Measurements from ENCODE around the gene SCTR.

The SCTR gene

DNA sequence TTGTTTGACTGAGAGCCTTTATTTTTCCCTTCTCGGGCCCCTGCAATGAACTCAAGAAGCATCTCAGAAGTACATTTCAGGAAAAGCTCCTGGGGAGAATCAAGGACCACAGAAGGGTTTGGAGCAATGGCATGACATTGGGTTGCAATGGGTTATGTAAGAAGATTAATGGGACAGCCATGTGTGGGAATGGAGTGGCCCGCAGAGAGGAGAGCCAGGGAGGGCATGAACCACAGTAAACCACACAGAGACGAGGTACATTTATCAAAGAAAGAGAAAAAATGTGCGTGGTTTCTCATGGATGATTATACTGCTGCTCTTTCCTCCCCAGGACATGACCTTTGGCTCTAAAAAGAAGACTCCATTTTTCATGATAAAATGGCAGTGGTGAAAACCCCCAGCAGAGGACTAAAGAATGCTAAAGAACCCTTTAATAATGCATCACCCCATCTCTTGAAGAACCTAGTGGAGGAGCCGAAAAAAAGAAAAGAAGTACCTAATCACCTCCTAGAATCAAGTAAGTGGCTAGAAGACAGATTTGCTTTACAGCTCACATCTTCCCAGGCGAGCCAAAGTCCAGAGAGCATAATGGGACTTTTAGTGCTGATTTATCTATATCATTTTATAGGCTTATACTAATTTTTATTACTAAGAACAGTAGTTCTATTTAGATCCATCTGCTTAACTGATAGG is 21.6 kb upstream of the SCTR start:
- DNase-seq: no peak
- no peaks in the 10 kb centered on the region for H3K4me1 ChIP-seq (ENCODE audit: control insufficient read depth, insufficient read depth, low read length, poor library complexity, severe bottlenecking)
- H3K4me3 ChIP-seq (ENCODE audit: insufficient read depth, low read depth, low read length, poor library complexity, severe bottlenecking): no peak overlapping the region
- H3K27ac ChIP-seq (ENCODE audit: insufficient read depth, low read length, poor library complexity, severe bottlenecking): no peak overlapping the region
- H3K27me3 ChIP-seq (replicated peaks; ENCODE audit: control insufficient read depth, insufficient read depth, low read length, poor library complexity, severe bottlenecking): peaks cover 8% of the 10 kb centered on the region
- no peaks in the 10 kb centered on the region for H3K9me3 ChIP-seq (ENCODE audit: control insufficient read depth, low read length)
- no peaks in the 10 kb centered on the region for H3K36me3 ChIP-seq (ENCODE audit: control insufficient read depth, insufficient read depth, low read length)

DNA sequence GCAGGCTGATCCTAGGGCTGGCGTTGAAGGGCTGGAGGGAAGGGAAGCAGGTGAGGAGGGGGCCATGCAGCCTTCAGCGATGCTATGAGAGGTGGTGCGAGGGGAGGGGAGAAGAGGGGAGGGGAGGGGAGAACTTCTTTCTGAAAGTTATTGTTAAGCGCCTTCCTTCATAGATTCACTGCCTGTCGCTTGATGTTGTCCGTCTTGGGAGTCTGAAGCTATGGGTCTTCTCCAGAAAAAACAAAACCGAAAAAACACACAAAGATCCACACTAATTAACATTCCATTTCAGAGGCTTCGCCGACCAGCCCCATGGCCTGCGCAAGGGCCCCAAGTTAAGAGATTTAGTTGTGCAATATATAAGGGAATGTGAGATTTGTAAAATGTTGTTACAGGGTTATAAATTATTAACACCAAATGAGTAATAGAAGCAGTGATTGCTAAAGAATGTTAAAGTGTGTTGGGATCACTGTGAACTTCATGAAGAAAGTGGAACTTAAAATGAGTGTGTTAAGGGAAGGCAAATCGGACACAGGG is 20.7 kb upstream of the SCTR start:
- Histone ChIP-seq H3K27ac (ENCODE audit: insufficient read depth, low read length, poor library complexity, severe bottlenecking) (no peak overlapping the region), H3K27me3 (replicated peaks; ENCODE audit: control insufficient read depth, insufficient read depth, low read length, poor library complexity, severe bottlenecking) (peaks cover 8% of the 10 kb centered on the region), H3K4me1 (ENCODE audit: control insufficient read depth, insufficient read depth, low read length, poor library complexity, severe bottlenecking) (no peaks in the 10 kb centered on the region), H3K4me3 (ENCODE audit: insufficient read depth, low read depth, low read length, poor library complexity, severe bottlenecking) (no peak overlapping the region), H3K9me3 (ENCODE audit: control insufficient read depth, low read length) (no peaks in the 10 kb centered on the region), H3K36me3 (ENCODE audit: control insufficient read depth, insufficient read depth, low read length) (no peaks in the 10 kb centered on the region)
- DNase-seq: no peak

DNA sequence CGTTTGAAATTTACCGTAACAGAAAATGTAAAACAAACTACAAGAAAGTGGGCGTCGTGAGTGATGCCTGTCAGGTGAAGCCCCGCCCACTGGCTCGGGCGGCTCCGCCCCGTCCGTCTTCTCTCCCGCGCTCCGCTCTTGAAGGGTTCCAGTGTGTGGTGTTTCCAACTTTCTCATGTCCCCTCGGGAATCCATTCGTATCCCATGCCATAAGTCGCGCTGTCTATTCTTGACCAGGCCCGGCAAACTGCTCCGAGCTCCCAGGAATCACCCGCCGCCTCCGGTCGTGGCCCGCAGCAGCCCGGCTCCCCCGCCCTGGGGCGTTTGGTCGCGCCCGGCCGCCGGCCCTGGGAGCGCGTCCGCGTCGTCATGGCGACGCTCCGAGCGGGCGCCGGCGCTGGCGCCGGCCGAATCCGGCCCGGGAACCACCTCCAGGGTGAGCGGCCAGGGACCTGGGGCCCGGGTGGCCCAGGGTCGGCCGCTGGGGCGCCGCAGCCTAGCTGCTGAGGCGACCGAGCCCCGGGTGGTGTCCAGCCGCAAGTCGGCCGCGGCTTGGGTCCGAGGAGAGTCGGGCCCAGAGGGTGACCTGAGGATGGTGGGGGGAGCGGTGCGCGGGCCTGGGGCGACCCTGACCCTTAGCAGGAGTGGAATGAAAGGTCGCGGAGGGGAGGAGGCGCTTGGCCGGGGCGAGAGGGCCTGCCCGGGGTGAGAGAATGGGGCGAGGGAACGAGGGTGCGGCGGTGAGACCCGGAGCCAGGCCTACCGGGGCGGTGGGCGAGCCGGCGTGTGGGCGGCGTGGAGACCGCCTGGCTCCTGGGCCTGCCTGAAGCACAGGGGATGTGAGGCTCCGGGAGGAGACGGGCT is 20.0 kb upstream of the SCTR start, which contains the start of gene CFAP221:
CFAP221 (plus strand) TSS at position 375 of the 864 bp plus-strand sequence. CDS start 1,683 bp downstream, outside the sequence.
- no peaks in the 10 kb centered on the region for H3K9me3 ChIP-seq (ENCODE audit: control insufficient read depth, low read length)
- no peaks in the 10 kb centered on the region for H3K36me3 ChIP-seq (ENCODE audit: control insufficient read depth, insufficient read depth, low read length)
- DNase-seq: no peak
- no peaks in the 10 kb centered on the region for H3K4me1 ChIP-seq (ENCODE audit: control insufficient read depth, insufficient read depth, low read length, poor library complexity, severe bottlenecking)
- peaks cover 8% of the 10 kb centered on the region for H3K27me3 ChIP-seq (replicated peaks; ENCODE audit: control insufficient read depth, insufficient read depth, low read length, poor library complexity, severe bottlenecking)
- H3K4me3 ChIP-seq (ENCODE audit: insufficient read depth, low read depth, low read length, poor library complexity, severe bottlenecking): peak within 1 kb of the TSS; percentile 29
- H3K27ac ChIP-seq (ENCODE audit: insufficient read depth, low read length, poor library complexity, severe bottlenecking): no peak within 1 kb of the TSS

DNA sequence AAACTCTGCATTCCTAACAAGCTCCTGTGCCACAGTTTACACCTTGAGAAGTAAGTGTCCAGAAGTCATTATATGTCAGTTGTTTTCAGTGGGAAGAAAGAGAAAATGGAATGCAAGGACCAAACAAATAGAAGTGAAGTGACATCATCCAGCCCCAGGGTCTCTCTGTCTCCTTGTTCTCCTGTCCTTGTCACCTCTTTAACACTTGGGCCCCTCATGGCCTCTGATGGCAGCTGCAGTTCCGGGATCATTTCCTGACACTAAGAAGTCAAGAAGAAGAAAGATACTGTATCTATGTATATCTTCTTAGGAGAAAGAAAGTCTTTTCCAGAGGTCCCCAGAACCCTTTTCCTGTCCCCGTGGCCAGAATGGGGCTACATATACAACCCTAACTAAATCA is 17.2 kb upstream of the SCTR start:
- H3K9me3 ChIP-seq (ENCODE audit: control insufficient read depth, low read length): no peaks in the 10 kb centered on the region
- H3K27ac ChIP-seq (ENCODE audit: insufficient read depth, low read length, poor library complexity, severe bottlenecking): no peak overlapping the region
- H3K27me3 ChIP-seq (replicated peaks; ENCODE audit: control insufficient read depth, insufficient read depth, low read length, poor library complexity, severe bottlenecking): peaks cover 8% of the 10 kb centered on the region
- no peaks in the 10 kb centered on the region for H3K4me1 ChIP-seq (ENCODE audit: control insufficient read depth, insufficient read depth, low read length, poor library complexity, severe bottlenecking)
- no peaks in the 10 kb centered on the region for H3K36me3 ChIP-seq (ENCODE audit: control insufficient read depth, insufficient read depth, low read length)
- no peak for DNase-seq
- H3K4me3 ChIP-seq (ENCODE audit: insufficient read depth, low read depth, low read length, poor library complexity, severe bottlenecking): no peak overlapping the region

DNA sequence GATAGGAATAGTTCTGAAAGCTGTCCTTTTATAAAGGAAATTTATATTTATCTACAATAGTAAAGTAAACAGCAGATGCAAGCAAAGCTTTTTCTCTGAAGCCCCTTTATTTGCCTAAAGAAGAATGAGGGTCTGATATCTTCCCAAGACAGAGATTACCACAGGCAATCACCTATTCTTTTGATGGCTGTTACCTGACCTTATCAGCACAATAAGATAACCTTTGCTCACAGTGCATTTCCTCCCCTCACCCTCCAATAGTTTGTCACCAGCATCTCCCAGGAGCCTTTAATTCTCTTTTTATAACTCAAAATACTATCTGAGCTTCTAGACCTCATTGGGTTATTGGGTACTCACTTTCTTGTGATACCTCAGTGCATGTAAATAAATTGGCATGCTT is 13.5 kb upstream of the SCTR start:
- Histone ChIP-seq H3K4me3 (ENCODE audit: insufficient read depth, low read depth, low read length, poor library complexity, severe bottlenecking) (no peak overlapping the region), H3K9me3 (ENCODE audit: control insufficient read depth, low read length) (no peaks in the 10 kb centered on the region), H3K36me3 (ENCODE audit: control insufficient read depth, insufficient read depth, low read length) (no peaks in the 10 kb centered on the region), H3K4me1 (ENCODE audit: control insufficient read depth, insufficient read depth, low read length, poor library complexity, severe bottlenecking) (no peaks in the 10 kb centered on the region), H3K27me3 (replicated peaks; ENCODE audit: control insufficient read depth, insufficient read depth, low read length, poor library complexity, severe bottlenecking) (no peaks in the 10 kb centered on the region), H3K27ac (ENCODE audit: insufficient read depth, low read length, poor library complexity, severe bottlenecking) (no peak overlapping the region)
- no peak for DNase-seq

DNA sequence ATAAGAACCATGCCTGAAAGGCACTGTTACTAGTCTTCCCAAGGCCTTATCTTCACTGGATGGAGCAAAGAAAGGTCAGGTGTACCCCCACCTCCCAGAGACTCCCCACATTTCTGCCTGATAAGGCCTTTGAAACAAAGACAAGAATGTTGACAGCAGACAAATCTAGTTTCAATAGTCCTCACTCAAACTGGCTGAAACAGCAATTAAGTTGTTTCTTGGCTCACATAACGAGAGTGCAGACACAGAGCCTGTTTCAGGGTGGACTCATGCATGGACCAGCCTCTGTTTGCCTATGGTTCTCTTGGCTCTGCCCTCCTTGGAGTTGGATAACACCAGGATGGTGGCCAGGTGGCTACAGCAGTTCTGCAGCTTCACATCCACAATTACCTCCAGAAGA is 12.4 kb upstream of the SCTR start:
- no peak for DNase-seq
- Histone ChIP-seq H3K9me3 (ENCODE audit: control insufficient read depth, low read length) (no peaks in the 10 kb centered on the region), H3K36me3 (ENCODE audit: control insufficient read depth, insufficient read depth, low read length) (no peaks in the 10 kb centered on the region), H3K27ac (ENCODE audit: insufficient read depth, low read length, poor library complexity, severe bottlenecking) (no peak overlapping the region), H3K4me1 (ENCODE audit: control insufficient read depth, insufficient read depth, low read length, poor library complexity, severe bottlenecking) (no peaks in the 10 kb centered on the region), H3K4me3 (ENCODE audit: insufficient read depth, low read depth, low read length, poor library complexity, severe bottlenecking) (no peak overlapping the region), H3K27me3 (replicated peaks; ENCODE audit: control insufficient read depth, insufficient read depth, low read length, poor library complexity, severe bottlenecking) (no peaks in the 10 kb centered on the region)

DNA sequence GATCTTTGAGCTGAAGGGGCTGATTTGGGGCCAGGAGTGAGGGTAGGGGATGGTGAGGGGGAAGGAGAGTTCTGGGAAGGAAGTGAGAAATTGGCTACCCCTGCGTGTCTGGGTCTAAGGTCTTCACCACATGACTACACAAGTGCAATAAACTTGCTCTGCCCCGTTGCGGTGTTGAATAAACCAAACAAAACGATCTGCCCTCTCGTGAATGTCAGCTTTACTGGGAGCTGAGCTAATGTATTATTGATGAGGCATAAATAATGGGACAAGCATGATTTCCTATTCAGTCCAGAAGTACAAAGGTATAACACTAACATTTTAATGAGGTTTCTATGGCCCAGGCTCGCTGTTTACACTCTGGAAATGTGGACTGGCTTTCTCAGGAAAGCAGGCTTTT is 11.9 kb upstream of the SCTR start:
- no peaks in the 10 kb centered on the region for H3K36me3 ChIP-seq (ENCODE audit: control insufficient read depth, insufficient read depth, low read length)
- no peak overlapping the region for H3K27ac ChIP-seq (ENCODE audit: insufficient read depth, low read length, poor library complexity, severe bottlenecking)
- H3K27me3 ChIP-seq (replicated peaks; ENCODE audit: control insufficient read depth, insufficient read depth, low read length, poor library complexity, severe bottlenecking): no peaks in the 10 kb centered on the region
- H3K4me1 ChIP-seq (ENCODE audit: control insufficient read depth, insufficient read depth, low read length, poor library complexity, severe bottlenecking): no peaks in the 10 kb centered on the region
- DNase-seq: no peak
- H3K4me3 ChIP-seq (ENCODE audit: insufficient read depth, low read depth, low read length, poor library complexity, severe bottlenecking): no peak overlapping the region
- no peaks in the 10 kb centered on the region for H3K9me3 ChIP-seq (ENCODE audit: control insufficient read depth, low read length)

DNA sequence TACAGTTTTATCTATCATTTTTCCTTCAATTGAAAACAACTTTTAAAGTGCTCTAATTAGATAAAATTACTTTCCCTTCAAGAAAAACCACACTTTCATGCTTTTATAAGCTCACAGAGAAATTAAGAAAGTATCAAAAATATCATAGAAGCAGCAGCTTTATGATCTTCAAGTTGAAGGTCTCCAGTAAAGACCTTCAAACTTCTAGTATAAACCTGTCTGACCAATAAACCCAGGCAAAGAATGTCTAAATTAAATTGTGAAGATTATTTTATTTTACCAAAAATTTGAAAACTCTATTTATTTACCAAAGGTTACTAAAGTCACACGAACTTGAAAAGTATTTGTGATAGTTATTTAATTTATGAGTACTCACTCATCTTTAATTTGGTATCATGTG is 9.3 kb upstream of the SCTR start:
- H3K27me3 ChIP-seq (replicated peaks; ENCODE audit: control insufficient read depth, insufficient read depth, low read length, poor library complexity, severe bottlenecking): no peaks in the 10 kb centered on the region
- no peaks in the 10 kb centered on the region for H3K36me3 ChIP-seq (ENCODE audit: control insufficient read depth, insufficient read depth, low read length)
- H3K9me3 ChIP-seq (ENCODE audit: control insufficient read depth, low read length): no peaks in the 10 kb centered on the region
- H3K4me3 ChIP-seq (ENCODE audit: insufficient read depth, low read depth, low read length, poor library complexity, severe bottlenecking): no peak overlapping the region
- no peaks in the 10 kb centered on the region for H3K4me1 ChIP-seq (ENCODE audit: control insufficient read depth, insufficient read depth, low read length, poor library complexity, severe bottlenecking)
- no peak overlapping the region for H3K27ac ChIP-seq (ENCODE audit: insufficient read depth, low read length, poor library complexity, severe bottlenecking)
- DNase-seq: no peak

DNA sequence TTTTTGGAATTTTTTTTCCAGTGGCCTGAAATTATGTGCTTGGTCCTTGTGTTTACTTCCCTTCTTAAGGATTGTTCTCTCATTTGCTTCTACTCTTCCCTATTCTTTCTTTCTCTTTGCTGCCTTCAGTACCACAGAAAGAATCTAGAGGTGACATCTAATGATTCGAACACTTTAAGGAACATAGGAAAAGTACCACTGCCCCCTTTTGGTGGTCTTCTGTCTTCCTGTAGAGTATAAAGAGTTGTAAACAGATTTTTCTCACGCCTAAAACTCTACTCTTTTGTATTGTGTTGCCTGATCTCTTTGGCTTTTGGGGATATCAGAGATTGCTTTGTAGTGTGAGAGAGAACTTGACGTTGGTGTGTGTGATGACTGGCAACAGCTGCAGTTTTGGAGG is 7.0 kb upstream of the SCTR start:
- Histone ChIP-seq H3K27ac (ENCODE audit: insufficient read depth, low read length, poor library complexity, severe bottlenecking) (no peak overlapping the region), H3K9me3 (ENCODE audit: control insufficient read depth, low read length) (no peaks in the 10 kb centered on the region), H3K27me3 (replicated peaks; ENCODE audit: control insufficient read depth, insufficient read depth, low read length, poor library complexity, severe bottlenecking) (no peaks in the 10 kb centered on the region), H3K36me3 (ENCODE audit: control insufficient read depth, insufficient read depth, low read length) (no peaks in the 10 kb centered on the region), H3K4me1 (ENCODE audit: control insufficient read depth, insufficient read depth, low read length, poor library complexity, severe bottlenecking) (no peaks in the 10 kb centered on the region), H3K4me3 (ENCODE audit: insufficient read depth, low read depth, low read length, poor library complexity, severe bottlenecking) (no peak overlapping the region)
- DNase-seq: no peak

DNA sequence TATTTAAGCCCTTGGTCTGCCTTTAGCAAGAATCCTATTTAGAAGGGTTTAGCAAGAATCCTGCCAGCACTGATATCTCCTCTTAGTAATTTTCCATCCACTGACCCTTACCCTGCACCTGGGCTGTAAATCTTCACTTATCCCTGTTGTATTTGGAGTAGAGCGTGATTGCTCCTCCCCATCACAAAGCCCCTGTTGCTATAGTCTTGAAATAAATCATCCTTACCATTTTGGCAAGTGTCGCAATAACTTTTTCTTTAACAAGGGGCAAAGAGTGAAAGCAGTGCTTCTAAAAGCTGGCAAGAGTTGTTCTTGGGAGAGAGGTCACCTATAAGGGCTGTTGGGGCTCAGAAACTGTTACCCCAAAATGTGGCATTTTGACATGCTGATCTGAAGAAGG is 3.7 kb upstream of the SCTR start:
- Histone ChIP-seq H3K36me3 (ENCODE audit: control insufficient read depth, insufficient read depth, low read length) (no peaks in the 10 kb centered on the region), H3K4me3 (ENCODE audit: insufficient read depth, low read depth, low read length, poor library complexity, severe bottlenecking) (no peak overlapping the region), H3K27me3 (replicated peaks; ENCODE audit: control insufficient read depth, insufficient read depth, low read length, poor library complexity, severe bottlenecking) (no peaks in the 10 kb centered on the region), H3K27ac (ENCODE audit: insufficient read depth, low read length, poor library complexity, severe bottlenecking) (no peak overlapping the region), H3K4me1 (ENCODE audit: control insufficient read depth, insufficient read depth, low read length, poor library complexity, severe bottlenecking) (no peaks in the 10 kb centered on the region), H3K9me3 (ENCODE audit: control insufficient read depth, low read length) (no peaks in the 10 kb centered on the region)
- no peak for DNase-seq

Measured in effector memory CD4-positive, alpha-beta T cell (primary cell).